SK-N-SH (cell line): ENCODE data around the gene OR10H2. TPM values are rescaled to one million over a fixed set of nuclear protein-coding genes. Genes with fewer than 3 reads are reported as not detected.

Source experiments
- CTCF ChIA-PET: fragments of 300-600, 350-600 bp; formaldehyde crosslinking; extraction: SDS; loops from one replicate; lab custom pipeline; 2021; lab: Yijun Ruan, JAX
- POLR2A ChIA-PET: fragments of 350-600 bp; sonication (Branson Sonifier 250); formaldehyde crosslinking; extraction: SDS; loops from one replicate; lab custom pipeline; 2020; ENCODE audit warnings: antibody characterized with exemption, inconsistent platforms; lab: Yijun Ruan, JAX
- DNase-seq: peaks from one replicate; pipeline ENCODE4 v3.0.0; 2012
- H2AFZ ChIP-seq: fragments of 200-600 bp; sonication (generic); 2 replicates; pipeline ENCODE4 v1.8.1; 2016; ENCODE audit warnings: antibody characterized with exemption, mild to moderate bottlenecking, low read depth
- H3F3A ChIP-seq: fragments of 200-600 bp; sonication (generic); replicated peaks from 2 replicates; pipeline ENCODE3; 2016; ENCODE audit warnings: antibody characterized with exemption, mild to moderate bottlenecking; ENCODE audit not compliant: insufficient read depth
- H3K27ac ChIP-seq, 2 experiments: fragments of 200-500 bp in 1 of 2; fragments of 200-600 bp in 1 of 2; sonication (Bioruptor generic) in 1 of 2; sonication (generic), shearing (Covaris generic) in 1 of 2; 2 replicates each; pipeline versions ENCODE4 v1.5.1 to v1.6.1; 2014 to 2016; ENCODE audit warnings: low read depth in 2 of 2, inconsistent platforms in 1 of 2, low read length in 1 of 2, mild to moderate bottlenecking in 1 of 2, mixed read lengths in 1 of 2
- H3K27me3 ChIP-seq: fragments of 200-600 bp; sonication (generic), shearing (Covaris generic); 2 replicates; pipeline ENCODE4 v1.6.1; 2016; ENCODE audit warnings: mixed run types; ENCODE audit not compliant: insufficient read depth
- H3K36me3 ChIP-seq, 2 experiments: fragments of 200-500 bp in 1 of 2; fragments of 200-600 bp in 1 of 2; sonication (Bioruptor generic) in 1 of 2; sonication (generic) in 1 of 2; replicated peaks in 1 of 2; 2 replicates each; pipeline versions ENCODE3 to v1.5.1; 2014 to 2016; ENCODE audit warnings: low read length in 1 of 2, mild to moderate bottlenecking in 1 of 2; ENCODE audit not compliant: insufficient read depth in 2 of 2, control insufficient read depth in 1 of 2
- H3K4me1 ChIP-seq, 2 experiments: fragments of 200-500 bp in 1 of 2; fragments of 200-600 bp in 1 of 2; sonication (Bioruptor generic) in 1 of 2; sonication (generic), shearing (Covaris generic) in 1 of 2; 2 replicates each; pipeline versions ENCODE4 v1.5.1 to v1.6.1; 2014 to 2016; ENCODE audit warnings: low read depth in 1 of 2, low read length in 1 of 2, mixed run types in 1 of 2; ENCODE audit not compliant: insufficient read depth in 2 of 2, control insufficient read depth in 1 of 2
- H3K4me2 ChIP-seq: fragments of 200-600 bp; sonication (generic), shearing (Covaris generic); 2 replicates; pipeline ENCODE4 v1.6.1; 2017; ENCODE audit warnings: mixed run types
- H3K4me3 ChIP-seq, 2 experiments: fragments of 200-500 bp in 1 of 2; fragments of 200-600 bp in 1 of 2; sonication (Bioruptor generic) in 1 of 2; sonication (generic), shearing (Covaris generic) in 1 of 2; 2 replicates each; pipeline versions ENCODE4 v1.5.1 to v1.8.1; 2014 to 2016; ENCODE audit warnings: low read depth in 2 of 2, inconsistent platforms in 1 of 2, low read length in 1 of 2, mild to moderate bottlenecking in 1 of 2, mixed read lengths in 1 of 2, moderate library complexity in 1 of 2
- H3K79me2 ChIP-seq: fragments of 200-600 bp; sonication (generic); 2 replicates; pipeline ENCODE4 v1.8.1; 2017; ENCODE audit warnings: mild to moderate bottlenecking; ENCODE audit not compliant: insufficient read depth
- H3K9ac ChIP-seq: fragments of 200-600 bp; sonication (generic); 2 replicates; pipeline ENCODE4 v1.6.1; 2017; ENCODE audit warnings: mixed run types
- H3K9me2 ChIP-seq: fragments of 200-600 bp; sonication (generic); 2 replicates; pipeline ENCODE4 v1.6.1; 2017; ENCODE audit warnings: mixed run types
- H3K9me3 ChIP-seq: fragments of 200-600 bp; sonication (generic); 2 replicates; pipeline ENCODE4 v1.6.1; 2017; ENCODE audit warnings: mixed run types, mild to moderate bottlenecking, moderate library complexity
- H4K20me1 ChIP-seq: fragments of 200-600 bp; sonication (generic); 2 replicates; pipeline ENCODE4 v1.6.1; 2017; ENCODE audit warnings: mild to moderate bottlenecking, mixed run types; ENCODE audit not compliant: insufficient read depth
- CHD2 ChIP-seq: fragments of 150-350 bp; IDR thresholded peaks from 2 replicates; pipeline ENCODE4 v1.6.1; 2018; ENCODE audit warnings: low read length; ENCODE audit not compliant: partially characterized antibody
- EP300 ChIP-seq, 2 experiments: IDR thresholded peaks; 2 replicates each; pipeline versions ENCODE4 v1.4.0 to v1.6.1; 2012; ENCODE audit warnings: borderline replicate concordance in 1 of 2, low read depth in 1 of 2, low read length in 1 of 2
- FOXM1 ChIP-seq: IDR thresholded peaks from 2 replicates; pipeline ENCODE4 v1.4.0; 2012; ENCODE audit warnings: low read depth, mild to moderate bottlenecking
- GABPA ChIP-seq: IDR thresholded peaks from 2 replicates; pipeline ENCODE4 v1.4.0; 2012; ENCODE audit warnings: low read depth, mild to moderate bottlenecking
- MXI1 ChIP-seq: IDR thresholded peaks from 2 replicates; pipeline ENCODE4 v1.6.1; 2012; ENCODE audit warnings: mild to moderate bottlenecking, low read depth, low read length, improper control_type of control experiment
- NRF1 ChIP-seq: IDR thresholded peaks from 2 replicates; pipeline ENCODE4 v1.6.1; 2012; ENCODE audit warnings: low read depth, mild to moderate bottlenecking, low read length
- POLR2AphosphoS5 ChIP-seq: IDR thresholded peaks from 2 replicates; pipeline ENCODE4 v1.6.1; 2012; ENCODE audit warnings: low read depth, low read length
- RAD21 ChIP-seq: IDR thresholded peaks from 2 replicates; pipeline ENCODE4 v1.6.1; 2012; ENCODE audit warnings: mild to moderate bottlenecking, low read length
- RCOR1 ChIP-seq: fragments of 150-350 bp; IDR thresholded peaks from 2 replicates; pipeline ENCODE4 v1.6.1; 2017; ENCODE audit warnings: antibody characterized with exemption, low read length
- RFX5 ChIP-seq: IDR thresholded peaks from 2 replicates; pipeline ENCODE4 v1.6.1; 2012; ENCODE audit warnings: mild to moderate bottlenecking, improper control_type of control experiment, low read length
- RXRA ChIP-seq: IDR thresholded peaks from 2 replicates; pipeline ENCODE4 v1.4.0; 2012; ENCODE audit warnings: low read depth, mild to moderate bottlenecking, borderline replicate concordance
- SIN3A ChIP-seq: IDR thresholded peaks from 2 replicates; pipeline ENCODE4 v1.6.1; 2012; ENCODE audit warnings: low read depth, mild to moderate bottlenecking, low read length, moderate library complexity, borderline replicate concordance
- SMC3 ChIP-seq: IDR thresholded peaks from 2 replicates; pipeline ENCODE4 v1.6.1; 2012; ENCODE audit warnings: low read depth, low read length, improper control_type of control experiment
- TAF1 ChIP-seq: IDR thresholded peaks from 2 replicates; pipeline ENCODE4 v1.6.1; 2012; ENCODE audit warnings: low read depth, mild to moderate bottlenecking, low read length, moderate library complexity, borderline replicate concordance
- YY1 ChIP-seq: IDR thresholded peaks from 2 replicates; pipeline ENCODE4 v1.4.0; 2012; ENCODE audit warnings: low read depth, mild to moderate bottlenecking
- WGBS: methylation state at CpG from one replicate; pipeline ENCODE4 v1.1.6; 2017; ENCODE audit warnings: low lambda C conversion rate; 5-methylcytosine and 5-hydroxymethylcytosine counted together
- polyA plus RNA-seq, 3 experiments: library from polyadenylated mRNA; depleted of rRNA; stranded (reverse); fragments of >200 nt; gene quantifications; 2 replicates each; pipeline ENCODE4 v1.2.3, GENCODE V29; 2012
- TF ChIP-seq, protein P1 (sequence below): fragments of 150-350 bp; IDR thresholded peaks from 2 replicates; pipeline ENCODE4 v1.6.1; 2017; ENCODE audit warnings: antibody characterized with exemption, low read length, low read depth, borderline replicate concordance
- TF ChIP-seq, protein P2 (sequence below): IDR thresholded peaks from 2 replicates; pipeline ENCODE4 v1.4.0; 2012; ENCODE audit warnings: low read depth, borderline replicate concordance
- TF ChIP-seq, protein P3 (sequence below): IDR thresholded peaks from 2 replicates; pipeline ENCODE4 v1.6.1; 2012; ENCODE audit warnings: mild to moderate bottlenecking, low read depth, low read length, moderate library complexity
- TF ChIP-seq, protein P4 (sequence below): fragments of 200-600 bp; sonication (generic); IDR thresholded peaks from 2 replicates; pipeline ENCODE4 v1.6.1; 2017; ENCODE audit warnings: antibody characterized with exemption, mild to moderate bottlenecking, moderate library complexity

Gene OR10H2, protein sequence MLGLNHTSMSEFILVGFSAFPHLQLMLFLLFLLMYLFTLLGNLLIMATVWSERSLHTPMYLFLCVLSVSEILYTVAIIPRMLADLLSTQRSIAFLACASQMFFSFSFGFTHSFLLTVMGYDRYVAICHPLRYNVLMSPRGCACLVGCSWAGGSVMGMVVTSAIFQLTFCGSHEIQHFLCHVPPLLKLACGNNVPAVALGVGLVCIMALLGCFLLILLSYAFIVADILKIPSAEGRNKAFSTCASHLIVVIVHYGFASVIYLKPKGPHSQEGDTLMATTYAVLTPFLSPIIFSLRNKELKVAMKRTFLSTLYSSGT
- polyA plus RNA-seq (2012; rRNA removed), result not detected in 2 replicates
- polyA plus RNA-seq (2012; cell fraction: cytosol; rRNA removed), result not detected in 2 replicates
- not detected in 2 replicates for polyA plus RNA-seq (2012; cell fraction: nucleus; rRNA removed)

DNA sequence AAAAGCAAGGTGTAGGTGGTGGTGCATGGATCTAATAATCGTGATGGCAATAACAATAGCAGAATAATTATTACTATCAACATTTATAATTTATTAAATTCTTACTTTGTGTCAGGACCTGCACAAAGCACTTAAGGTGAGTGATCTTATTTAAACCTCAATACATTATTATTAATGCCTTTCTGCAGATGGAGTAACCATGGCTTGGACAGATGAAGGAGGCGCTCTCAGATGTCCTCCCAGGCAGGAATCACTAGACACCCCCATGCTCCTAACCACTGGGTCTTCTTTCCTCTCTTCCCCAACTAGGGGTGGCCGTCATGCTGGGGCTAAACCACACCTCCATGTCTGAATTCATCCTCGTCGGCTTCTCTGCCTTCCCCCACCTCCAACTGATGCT lies at the start of gene OR10H2:
OR10H2 (plus strand) TSS at position 301 of the 400 bp plus-strand sequence; CDS start at position 321, 20 bp downstream.
- Histone ChIP-seq H3K9me3 (no peaks in the 10 kb centered on the region), H3K4me1 (no peaks in the 10 kb centered on the region), H3F3A (no peaks in the 10 kb centered on the region), H3K4me3 (no peak within 1 kb of the TSS), H3K79me2 (no peaks in the 10 kb centered on the region), H2AFZ (no peak within 1 kb of the TSS), H3K9me2 (no peaks in the 10 kb centered on the region), H3K36me3 (no peaks in the 10 kb centered on the region), H3K27me3 (no peaks in the 10 kb centered on the region), H4K20me1 (no peaks in the 10 kb centered on the region), H3K27ac (no peak within 1 kb of the TSS), H3K4me2 (no peak within 1 kb of the TSS), H3K9ac (no peak within 1 kb of the TSS)
- ChIA-PET POLR2A (no interaction called here), CTCF (no interaction called here)
- 6% methylated on average over 5 of the region's 5 CpGs for WGBS
- no peak for DNase-seq
- TF ChIP-seq FOXM1 (no peak), TAF1 (no peak), RXRA (no peak), MXI1 (no peak), GABPA (no peak), CHD2 (no peak), RAD21 (no peak), YY1 (no peak), RCOR1 (no peak), EP300 (IDR thresholded peaks at IDR 0.05; ENCODE audit: borderline replicate concordance in 1 of 2, low read depth in 1 of 2, low read length in 1 of 2) (no peak)
- TF ChIP-seq, protein P1, sequence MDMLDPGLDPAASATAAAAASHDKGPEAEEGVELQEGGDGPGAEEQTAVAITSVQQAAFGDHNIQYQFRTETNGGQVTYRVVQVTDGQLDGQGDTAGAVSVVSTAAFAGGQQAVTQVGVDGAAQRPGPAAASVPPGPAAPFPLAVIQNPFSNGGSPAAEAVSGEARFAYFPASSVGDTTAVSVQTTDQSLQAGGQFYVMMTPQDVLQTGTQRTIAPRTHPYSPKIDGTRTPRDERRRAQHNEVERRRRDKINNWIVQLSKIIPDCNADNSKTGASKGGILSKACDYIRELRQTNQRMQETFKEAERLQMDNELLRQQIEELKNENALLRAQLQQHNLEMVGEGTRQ, result no peak
- TF ChIP-seq, protein P2, sequence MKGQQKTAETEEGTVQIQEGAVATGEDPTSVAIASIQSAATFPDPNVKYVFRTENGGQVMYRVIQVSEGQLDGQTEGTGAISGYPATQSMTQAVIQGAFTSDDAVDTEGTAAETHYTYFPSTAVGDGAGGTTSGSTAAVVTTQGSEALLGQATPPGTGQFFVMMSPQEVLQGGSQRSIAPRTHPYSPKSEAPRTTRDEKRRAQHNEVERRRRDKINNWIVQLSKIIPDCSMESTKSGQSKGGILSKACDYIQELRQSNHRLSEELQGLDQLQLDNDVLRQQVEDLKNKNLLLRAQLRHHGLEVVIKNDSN, result no peak

DNA sequence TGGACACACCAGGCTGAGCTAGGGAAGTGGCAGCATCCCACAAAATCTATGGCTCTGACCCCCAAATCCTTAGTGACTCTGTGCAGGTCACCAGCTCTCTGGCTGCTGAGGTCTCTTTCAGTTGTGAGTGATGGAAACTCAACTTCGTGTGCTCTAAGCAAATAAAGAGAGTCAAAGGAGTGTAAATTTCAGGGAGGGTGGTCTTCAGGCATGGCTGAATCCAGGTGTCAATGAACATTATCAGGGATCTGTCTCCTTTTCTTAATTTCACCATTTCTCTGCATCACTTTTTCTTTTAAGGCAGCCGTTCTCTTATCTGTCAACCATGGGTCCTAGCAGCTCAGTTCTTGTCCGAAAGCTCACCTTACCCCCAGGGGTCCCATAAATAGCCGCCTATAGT lies 48.7 kb upstream of the OR10H2 start:
- no peaks in the 10 kb centered on the region for H3K36me3 ChIP-seq
- no peaks in the 10 kb centered on the region for H3K27me3 ChIP-seq
- no peak overlapping the region for H3K4me2 ChIP-seq
- H3K4me1 ChIP-seq, result no peaks in the 10 kb centered on the region
- H3K9ac ChIP-seq, result no peak overlapping the region
- no peaks in the 10 kb centered on the region for H3K79me2 ChIP-seq
- H2AFZ ChIP-seq, result no peak overlapping the region
- no peaks in the 10 kb centered on the region for H4K20me1 ChIP-seq
- H3F3A ChIP-seq, result no peaks in the 10 kb centered on the region
- no peak overlapping the region for H3K4me3 ChIP-seq
- WGBS, result 3% methylated on average over 4 of the region's 4 CpGs
- ChIA-PET CTCF (no interaction called here), POLR2A (no interaction called here)
- H3K9me3 ChIP-seq, result no peaks in the 10 kb centered on the region
- DNase-seq, result no peak
- H3K27ac ChIP-seq, result no peak overlapping the region
- TF ChIP-seq MXI1 (no peak), NRF1 (no peak), SIN3A (no peak), SMC3 (no peak), GABPA (no peak), POLR2AphosphoS5 (no peak), RFX5 (no peak), YY1 (no peak)
- TF ChIP-seq, protein P3, sequence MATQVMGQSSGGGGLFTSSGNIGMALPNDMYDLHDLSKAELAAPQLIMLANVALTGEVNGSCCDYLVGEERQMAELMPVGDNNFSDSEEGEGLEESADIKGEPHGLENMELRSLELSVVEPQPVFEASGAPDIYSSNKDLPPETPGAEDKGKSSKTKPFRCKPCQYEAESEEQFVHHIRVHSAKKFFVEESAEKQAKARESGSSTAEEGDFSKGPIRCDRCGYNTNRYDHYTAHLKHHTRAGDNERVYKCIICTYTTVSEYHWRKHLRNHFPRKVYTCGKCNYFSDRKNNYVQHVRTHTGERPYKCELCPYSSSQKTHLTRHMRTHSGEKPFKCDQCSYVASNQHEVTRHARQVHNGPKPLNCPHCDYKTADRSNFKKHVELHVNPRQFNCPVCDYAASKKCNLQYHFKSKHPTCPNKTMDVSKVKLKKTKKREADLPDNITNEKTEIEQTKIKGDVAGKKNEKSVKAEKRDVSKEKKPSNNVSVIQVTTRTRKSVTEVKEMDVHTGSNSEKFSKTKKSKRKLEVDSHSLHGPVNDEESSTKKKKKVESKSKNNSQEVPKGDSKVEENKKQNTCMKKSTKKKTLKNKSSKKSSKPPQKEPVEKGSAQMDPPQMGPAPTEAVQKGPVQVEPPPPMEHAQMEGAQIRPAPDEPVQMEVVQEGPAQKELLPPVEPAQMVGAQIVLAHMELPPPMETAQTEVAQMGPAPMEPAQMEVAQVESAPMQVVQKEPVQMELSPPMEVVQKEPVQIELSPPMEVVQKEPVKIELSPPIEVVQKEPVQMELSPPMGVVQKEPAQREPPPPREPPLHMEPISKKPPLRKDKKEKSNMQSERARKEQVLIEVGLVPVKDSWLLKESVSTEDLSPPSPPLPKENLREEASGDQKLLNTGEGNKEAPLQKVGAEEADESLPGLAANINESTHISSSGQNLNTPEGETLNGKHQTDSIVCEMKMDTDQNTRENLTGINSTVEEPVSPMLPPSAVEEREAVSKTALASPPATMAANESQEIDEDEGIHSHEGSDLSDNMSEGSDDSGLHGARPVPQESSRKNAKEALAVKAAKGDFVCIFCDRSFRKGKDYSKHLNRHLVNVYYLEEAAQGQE, result no peak
- TF ChIP-seq, protein P4, sequence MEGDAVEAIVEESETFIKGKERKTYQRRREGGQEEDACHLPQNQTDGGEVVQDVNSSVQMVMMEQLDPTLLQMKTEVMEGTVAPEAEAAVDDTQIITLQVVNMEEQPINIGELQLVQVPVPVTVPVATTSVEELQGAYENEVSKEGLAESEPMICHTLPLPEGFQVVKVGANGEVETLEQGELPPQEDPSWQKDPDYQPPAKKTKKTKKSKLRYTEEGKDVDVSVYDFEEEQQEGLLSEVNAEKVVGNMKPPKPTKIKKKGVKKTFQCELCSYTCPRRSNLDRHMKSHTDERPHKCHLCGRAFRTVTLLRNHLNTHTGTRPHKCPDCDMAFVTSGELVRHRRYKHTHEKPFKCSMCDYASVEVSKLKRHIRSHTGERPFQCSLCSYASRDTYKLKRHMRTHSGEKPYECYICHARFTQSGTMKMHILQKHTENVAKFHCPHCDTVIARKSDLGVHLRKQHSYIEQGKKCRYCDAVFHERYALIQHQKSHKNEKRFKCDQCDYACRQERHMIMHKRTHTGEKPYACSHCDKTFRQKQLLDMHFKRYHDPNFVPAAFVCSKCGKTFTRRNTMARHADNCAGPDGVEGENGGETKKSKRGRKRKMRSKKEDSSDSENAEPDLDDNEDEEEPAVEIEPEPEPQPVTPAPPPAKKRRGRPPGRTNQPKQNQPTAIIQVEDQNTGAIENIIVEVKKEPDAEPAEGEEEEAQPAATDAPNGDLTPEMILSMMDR, result no peak
- no peaks in the 10 kb centered on the region for H3K9me2 ChIP-seq
